ENCODE results near the gene SPTB.
"Not testable (repeated sequence)": the region's sequence is repeated elsewhere in the genome, so short reads cannot be mapped to it uniquely, and the experiment has no call there.

SPTB gene

DNA sequence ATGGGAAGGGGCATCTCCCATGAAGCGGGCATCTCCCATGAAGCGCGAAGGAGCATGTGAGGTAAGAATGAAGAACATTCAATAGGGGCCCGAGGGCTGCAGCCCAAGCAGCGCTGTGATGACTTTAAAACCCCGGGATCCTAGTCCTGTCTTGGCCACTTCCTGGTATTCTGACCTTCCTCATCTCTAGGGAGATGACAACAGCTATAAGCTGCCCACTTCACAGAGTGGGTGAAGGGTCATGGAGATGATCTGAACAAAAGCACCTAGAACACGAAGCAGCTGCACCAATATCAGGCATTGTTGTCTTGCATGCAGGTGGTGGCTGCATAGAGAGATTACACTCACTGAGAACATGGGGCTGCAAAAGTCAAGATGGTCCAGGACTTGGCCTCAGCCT lies 64.5 kb downstream of the SPTB start:
- DNase-seq, result no peak

DNA sequence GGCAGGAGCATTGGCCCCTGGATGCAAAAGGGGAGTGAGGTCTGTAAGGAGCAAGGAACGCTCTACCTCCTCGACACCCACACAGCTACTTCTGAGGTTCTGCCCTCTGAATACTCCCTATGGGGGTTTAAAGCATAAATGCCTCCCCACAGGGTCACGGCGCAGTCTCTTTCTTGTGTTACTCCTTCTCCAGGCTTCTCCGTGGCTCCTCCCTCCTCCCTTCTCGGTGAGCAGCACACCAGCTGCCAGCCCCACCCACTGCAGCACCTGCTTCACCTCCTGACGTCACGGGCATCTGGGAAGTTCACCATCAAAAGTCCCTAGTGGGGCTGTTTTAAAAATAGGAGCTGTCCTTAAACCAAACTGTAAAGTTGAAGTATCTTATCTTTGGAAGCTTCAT lies 67.3 kb downstream of the SPTB start:
- DNase-seq, result peak; percentile 92

DNA sequence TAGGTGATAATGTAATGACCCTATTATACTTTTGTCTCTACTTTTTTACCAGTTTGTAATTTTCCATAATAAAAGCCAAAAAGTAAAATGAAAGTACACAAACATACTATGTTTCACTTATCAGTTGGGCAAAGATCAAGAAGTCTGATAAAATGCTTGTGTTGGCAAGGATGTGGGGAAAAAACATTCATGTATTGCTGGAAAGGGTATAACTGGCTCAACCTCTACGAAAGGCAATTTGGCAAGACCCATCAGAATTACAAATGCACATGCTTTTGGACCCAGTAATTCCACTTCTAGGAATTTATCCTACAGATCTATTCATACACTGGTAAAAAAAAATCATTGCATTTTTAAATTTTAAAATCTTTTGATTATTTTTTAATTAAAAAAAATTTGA lies 68.0 kb downstream of the SPTB start:
- DNase-seq, result no peak

DNA sequence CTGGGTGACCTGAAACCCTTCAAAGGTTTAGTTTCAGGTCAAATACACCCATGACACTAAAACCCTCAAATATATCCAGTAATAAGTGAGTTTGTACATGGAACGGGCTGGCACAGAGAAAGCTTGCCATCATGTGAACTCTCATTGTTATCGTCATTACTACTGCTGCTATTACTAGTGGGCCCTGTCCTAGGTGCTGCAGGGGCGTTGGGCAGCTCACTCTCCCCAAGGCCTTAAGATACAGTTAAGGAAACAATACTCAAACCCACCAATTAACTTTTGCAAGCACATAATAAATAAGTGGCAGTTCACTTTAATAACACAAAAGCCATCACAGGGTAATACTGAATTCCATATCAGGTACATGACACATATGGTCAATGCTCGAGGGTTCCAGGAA lies 71.3 kb downstream of the SPTB start:
- no peak for DNase-seq

DNA sequence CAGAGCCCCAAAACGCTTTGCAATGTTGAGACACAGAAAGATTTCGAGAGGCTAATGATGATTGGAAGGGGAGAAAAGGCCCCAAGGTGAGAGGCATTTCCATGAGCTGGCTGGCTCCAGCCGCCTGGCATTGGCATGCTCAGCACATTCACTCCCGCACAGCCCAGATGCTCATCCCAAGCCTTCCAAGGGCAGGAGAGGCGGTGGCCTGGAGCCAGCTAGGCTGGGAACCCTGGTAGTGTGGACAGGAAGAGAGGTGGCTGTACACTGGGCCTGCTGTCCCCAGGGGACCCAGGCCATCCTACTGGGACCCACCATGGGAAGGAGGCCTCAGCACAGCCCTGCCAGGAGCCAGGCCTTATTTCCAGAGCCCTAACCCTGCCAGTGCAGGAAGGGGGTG lies 72.2 kb downstream of the SPTB start:
- peak; percentile 22 for DNase-seq

DNA sequence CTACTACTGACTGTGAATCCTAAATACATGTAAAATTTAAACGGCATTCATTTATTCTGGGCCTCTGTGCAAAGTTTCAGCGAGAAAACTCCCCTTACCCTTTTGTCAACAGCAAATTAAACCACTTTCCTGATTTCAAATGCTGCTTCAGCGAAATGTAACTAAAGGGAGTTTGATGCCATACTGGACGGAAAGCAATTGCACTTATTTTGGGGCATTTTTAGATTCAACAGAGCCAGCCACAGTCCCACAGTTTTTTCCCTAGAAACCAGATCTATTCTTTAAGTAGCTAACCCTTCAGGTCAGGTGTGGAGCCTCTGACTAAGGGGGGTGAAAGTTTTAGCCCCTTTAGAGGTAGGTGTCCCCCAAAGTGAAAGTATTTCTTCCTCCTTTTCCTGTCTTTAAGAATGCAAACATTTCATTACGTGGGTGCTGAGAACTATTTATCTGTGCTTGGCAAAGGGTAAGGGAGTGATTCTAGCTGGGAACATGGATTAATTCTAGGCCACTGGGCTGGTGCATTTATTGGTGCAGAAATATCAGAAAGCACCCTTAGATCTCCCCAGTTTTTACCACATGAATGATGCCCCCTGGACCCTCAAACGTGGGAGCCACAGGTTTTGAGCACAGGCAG lies 72.7 kb downstream of the SPTB start:
- DNase-seq, result no peak

DNA sequence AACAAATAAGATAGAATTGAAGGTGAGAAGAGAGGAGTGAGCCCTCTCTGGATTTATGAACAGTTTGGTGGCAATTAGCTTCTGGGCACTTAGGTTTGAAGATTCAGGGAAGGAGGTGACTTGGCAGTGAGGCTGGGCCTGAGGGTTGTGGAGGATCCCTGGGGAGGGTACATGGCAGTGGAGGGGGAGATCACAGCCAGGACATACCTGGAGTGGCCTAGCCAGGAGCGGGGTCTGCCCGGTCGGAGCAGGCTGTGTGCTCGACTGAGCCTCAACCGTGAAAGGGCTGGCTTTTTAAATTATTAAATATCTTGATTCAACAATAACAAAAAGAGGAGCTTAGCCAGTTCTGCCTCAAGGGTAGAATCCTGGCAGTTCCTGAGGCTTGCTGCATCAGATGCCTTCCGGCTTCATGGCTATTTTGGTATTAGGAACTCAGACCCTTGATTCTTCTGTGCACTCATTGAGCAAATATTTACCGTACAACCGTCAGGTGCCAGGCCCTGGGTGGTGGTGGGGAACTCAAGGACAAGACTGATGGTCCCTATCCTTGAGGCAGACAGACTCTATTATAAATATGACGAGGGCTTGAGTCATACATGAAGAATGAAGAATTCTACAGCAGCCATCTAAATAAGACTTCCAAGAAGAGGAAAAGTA lies 73.4 kb downstream of the SPTB start:
- DNase-seq, result no peak

DNA sequence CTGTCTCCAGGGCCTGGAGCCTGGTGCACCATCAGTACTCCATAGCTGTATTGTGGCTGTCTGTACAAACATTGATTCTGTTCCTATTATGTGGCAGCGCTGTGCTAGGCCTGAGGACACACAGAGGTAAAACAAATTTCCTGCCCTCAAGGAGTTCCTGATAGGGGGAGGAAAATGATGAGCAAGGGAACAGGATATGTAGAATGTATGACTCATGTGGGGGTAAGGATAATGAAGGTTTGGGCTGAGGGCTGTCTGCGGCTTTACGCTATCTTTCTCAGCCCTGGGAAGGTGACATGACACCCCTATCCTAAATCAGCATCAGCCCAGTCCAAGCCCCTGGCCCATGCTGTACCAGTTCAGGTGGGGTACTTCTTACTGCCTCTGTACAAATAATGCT lies 74.1 kb downstream of the SPTB start:
- DNase-seq, result not testable (repeated sequence)

DNA sequence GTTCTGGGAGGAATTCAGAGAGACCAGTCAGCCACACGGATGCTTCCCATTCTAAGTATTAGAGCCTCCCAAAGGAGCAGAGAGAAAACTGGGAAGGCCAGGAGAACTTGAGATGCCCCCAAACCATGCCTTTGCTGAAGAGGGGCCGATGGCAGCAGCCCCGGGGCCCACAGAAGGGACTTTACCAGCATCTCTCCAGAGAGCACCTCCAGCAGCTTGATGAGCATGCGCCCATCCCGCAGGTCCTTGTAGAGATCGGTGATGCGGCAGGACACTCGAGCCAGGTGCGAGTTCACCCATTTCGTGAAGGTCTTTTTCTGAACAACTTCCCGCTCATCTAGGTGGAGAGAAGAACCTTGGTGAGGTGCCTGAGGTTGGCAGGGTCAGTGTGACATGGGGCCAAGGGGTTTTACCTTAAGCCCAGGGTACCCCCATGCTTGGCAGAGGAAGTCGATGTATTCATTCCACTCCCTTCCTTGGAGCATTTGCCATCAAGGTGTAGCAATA lies 74.9 kb downstream of the SPTB start:
- no peak for DNase-seq

DNA sequence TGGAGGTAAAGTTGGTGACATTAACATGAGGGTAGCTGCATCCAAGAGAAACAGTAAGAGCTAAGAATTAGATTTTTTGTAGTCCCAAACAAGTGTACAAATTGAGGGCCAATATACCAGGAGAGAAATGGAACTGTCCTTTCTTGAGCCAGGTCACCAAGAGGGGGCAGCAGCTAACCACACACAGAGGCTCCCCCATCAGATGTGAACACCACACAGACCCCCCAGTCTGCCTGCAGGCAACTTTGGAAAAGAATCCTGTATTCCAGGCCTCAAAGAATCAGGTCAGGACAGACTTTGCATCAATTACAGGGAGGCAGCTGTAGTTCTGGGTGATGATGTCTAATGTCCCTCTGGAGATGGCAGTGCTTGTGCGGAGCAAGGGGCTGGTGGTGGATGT lies 77.9 kb downstream of the SPTB start:
- DNase-seq, result no peak

DNA sequence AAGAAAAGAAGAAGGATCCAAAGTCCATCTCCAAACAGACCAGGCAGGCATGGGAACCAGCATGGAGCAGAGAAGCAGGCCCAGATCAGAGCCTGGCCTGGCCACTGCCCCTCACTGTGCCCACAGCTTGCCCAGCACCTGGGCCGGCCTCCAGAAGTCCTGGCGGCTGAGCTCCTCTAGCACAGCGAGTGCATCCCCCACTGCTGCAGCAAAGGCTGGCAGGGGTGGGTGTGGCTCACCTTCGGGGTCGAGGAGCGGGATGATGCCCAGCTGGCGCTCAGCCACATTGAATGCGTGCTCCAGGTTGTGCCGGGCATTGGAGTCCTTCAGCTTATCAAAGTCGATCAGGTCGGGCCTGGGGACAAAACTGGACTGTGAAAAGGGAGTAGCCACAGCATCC lies 78.7 kb downstream of the SPTB start:
- no peak for DNase-seq

DNA sequence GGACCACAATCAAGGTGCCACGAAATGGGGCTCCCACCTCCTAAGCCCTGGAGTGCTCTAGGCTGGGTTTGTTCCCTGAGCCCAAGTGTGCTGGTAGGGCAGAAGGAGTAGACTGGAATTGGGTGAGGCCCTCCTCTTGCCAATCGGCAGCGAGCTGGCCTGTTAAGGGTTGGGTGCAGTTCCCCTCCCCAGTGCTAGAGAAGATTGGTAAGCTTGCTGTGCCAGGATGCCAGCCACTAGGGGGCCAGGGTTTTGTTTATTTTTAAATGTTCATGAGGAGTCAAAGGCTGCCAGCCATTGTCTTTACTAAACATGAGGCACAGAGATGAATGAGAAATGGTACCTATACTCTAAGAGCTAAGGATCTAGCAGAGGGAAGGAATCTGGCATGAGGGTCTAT lies 79.7 kb downstream of the SPTB start:
- DNase-seq, result no peak

DNA sequence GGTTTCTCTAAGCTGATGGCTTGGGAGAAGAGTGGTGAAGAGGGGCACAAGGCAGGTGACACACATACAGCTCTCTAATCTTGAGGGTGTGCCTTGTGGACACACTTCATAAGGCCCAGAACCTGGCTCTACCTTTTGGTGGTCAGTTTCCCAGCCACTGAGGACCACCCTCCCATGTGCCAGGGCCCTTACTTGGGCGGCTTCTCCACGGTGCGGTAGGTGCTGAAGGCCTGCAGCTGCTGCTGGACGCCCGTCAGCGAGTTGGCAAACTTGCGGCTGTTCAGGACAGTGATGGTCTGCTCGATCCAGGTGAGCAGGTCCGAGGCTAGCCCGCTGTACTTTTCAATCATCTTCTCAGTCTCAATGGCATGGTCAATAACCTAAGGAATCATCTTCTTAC lies 80.2 kb downstream of the SPTB start:
- DNase-seq, result no peak

DNA sequence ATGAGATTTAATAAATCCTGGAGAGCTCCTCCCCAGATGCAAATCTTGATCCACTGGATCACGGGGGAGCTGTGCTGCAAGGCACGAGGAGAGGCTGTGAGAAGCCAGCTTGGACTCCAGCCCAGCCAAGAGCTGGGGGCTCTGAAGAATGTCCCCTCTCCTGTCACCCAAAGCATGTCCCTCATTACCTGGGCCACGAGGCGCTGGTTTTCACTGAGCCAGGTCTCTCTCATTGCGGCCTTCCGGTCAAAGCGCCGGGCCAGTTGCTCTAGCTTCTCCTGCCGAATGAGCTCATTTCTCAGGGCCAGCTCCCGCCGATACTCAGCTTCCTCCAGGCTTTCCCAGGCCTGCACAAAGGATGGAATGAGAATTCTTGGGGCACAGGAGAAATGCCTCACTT lies 83.3 kb downstream of the SPTB start:
- DNase-seq, result no peak

DNA sequence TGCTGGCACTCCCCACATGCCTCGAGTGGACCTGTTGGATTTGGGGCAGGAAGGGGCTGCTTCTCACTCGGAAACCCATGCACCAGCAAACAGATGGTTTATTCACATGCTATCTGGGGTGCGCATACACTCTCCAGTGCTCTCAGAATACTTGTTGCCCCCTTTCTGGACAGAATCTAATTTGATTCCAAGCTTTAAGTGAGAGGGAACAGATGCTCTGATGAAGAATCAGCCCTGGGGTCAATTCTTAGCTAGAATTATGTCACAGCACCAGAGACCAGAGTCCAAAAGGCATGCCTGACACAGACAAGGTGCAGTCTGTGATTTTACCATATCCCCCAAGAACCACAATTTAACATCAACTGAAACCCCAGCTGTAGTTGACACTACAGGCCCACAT lies 83.8 kb downstream of the SPTB start:
- no peak for DNase-seq

DNA sequence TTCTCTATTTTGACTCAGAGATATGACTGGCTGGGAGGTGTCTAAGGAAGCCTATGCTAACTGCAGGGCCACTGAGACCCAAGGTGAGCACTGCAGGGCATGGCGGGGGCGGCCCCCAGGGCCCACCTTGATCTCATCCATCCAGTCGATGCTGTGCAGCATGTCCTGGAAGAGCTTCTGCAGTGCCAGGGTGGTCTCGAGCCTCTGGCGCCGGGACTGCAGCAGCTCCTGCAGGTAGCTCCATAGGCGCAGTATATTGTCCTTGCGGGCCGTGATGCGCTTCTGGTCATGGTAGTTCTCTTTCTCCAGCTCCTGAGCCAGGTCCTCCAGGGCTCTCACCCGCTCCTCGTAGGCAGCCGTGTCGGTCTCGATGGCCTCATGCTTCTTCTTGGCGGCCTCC lies 84.5 kb downstream of the SPTB start:
- no peak for DNase-seq

DNA sequence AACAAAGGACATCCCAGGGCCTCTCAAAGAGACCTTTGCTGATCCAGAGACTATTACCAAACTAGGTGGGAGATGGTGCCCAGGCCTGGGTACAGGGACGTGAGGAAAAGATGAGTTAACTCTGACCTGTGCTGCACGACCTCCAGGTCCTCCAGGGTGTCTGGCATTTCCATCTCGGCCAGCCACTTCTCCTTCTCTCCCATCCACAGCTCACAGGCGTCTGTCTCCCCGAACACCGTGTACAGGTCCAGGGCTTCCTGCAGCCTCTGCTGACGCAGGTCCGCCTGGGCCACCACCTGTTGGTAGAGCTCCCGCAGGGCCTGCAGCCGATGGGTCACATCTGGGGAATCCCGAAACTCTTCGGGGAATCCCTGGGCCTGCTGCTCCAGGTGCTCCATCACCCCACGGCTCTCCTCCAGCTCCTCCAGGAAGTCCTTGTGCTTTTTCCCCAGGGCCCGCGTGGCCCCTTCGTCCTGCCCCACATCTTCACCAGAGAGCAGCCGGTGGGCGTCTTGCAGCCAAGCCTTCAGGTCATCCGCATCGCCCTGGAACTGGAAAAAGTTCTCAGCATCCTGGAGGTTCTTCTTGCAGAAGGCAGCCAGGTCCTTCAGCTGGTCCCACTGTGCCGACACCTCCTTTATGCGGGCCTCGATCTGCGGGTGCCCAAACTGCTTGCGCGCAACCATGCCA lies 86.7 kb downstream of the SPTB start:
- DNase-seq, result no peak

DNA sequence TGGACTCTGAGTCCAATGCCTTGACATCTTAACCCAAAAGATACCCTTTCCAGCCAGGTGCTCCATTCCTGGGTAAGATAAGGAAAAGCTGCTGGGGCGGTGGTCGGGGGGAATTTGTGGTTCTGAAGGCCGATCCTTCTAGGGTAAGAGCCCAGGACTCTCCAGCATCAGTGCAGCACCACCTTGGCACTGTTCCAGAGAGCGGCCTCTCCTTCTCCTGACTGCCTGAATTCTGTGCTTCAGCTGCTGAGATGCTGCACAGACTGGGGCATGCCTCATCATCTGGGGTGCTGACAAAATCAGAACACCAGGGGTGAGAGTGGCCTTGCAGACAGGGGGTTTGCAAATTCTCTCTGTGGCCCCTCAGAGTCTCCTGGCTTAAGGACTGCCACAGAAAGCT lies 87.5 kb downstream of the SPTB start:
- DNase-seq, result no peak

DNA sequence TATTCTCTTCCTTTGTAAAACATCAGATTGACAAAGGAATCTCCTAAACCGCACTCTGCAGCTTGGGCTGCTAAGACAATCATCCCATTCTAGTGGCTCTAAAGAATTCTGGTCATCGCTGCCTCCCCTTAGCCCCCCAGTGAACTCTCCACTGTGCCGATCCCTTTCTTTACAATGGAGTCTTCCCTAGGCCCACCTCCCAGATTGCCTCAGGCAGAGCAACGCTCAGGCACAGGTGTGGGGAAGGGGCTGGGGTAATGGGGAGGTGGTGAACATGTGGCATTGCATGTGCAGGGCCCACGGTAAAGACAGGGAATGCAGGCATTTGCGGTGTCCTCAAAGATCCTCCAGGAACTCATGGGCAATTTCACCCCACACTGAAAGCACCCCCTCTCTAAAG lies 89.2 kb downstream of the SPTB start:
- no peak for DNase-seq

DNA sequence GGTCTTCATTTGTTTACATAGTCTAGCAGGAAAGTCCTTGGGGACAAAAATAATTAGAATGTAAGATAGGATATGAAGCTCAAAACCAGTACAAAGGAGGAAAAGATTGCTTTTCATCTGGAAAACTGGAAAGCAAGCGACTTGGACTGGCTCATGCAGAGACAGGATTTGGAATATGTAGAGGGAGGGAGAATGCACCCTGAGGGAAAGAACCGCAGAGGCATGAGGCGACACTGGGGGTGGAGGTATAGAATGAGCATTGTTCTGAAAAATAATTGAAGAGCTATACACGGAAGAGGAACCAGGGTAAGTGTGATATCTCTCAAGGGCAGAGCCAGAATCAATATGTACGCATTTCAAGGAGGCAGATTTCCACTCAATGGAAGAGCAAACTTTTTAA lies 90.0 kb downstream of the SPTB start:
- DNase-seq, result no peak

DNA sequence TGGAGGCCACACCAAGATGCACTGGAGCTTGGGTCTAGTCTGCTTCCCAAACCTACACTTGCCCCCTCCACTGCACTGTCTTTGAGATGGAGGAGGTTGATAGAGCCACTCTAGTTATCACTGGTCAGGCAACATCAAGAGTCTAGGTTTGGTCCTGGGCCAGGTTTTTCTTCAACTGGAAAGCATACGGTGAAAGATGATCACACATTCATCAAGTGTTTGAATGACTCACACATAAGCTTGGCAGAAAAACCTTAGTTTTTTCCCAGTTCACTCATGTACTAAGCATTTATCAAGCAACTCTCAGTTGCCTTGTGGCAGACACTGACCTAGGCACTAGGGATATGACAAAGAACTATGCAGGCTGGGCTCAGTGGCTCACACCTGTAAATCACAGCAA lies 91.0 kb downstream of the SPTB start:
- no peak for DNase-seq

DNA sequence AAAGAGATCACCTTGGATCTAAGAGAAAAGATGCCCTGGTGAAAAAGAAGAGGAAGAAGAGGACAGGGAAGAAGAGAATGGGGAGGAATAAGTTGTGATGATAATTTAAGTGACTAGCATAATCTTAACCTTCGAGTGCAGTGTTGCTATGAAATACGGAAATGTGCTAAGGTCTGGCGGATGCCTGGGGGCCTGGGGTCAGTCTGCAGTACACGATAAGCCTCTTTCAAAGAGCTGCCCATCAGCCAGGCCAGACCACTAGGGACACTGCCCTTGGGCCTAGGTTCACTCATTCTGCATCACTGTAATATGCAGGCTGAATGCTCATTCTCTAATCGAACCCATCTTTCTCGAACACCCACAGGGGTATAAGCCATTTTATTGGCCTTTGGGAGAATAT lies 92.1 kb downstream of the SPTB start:
- DNase-seq, result no peak

DNA sequence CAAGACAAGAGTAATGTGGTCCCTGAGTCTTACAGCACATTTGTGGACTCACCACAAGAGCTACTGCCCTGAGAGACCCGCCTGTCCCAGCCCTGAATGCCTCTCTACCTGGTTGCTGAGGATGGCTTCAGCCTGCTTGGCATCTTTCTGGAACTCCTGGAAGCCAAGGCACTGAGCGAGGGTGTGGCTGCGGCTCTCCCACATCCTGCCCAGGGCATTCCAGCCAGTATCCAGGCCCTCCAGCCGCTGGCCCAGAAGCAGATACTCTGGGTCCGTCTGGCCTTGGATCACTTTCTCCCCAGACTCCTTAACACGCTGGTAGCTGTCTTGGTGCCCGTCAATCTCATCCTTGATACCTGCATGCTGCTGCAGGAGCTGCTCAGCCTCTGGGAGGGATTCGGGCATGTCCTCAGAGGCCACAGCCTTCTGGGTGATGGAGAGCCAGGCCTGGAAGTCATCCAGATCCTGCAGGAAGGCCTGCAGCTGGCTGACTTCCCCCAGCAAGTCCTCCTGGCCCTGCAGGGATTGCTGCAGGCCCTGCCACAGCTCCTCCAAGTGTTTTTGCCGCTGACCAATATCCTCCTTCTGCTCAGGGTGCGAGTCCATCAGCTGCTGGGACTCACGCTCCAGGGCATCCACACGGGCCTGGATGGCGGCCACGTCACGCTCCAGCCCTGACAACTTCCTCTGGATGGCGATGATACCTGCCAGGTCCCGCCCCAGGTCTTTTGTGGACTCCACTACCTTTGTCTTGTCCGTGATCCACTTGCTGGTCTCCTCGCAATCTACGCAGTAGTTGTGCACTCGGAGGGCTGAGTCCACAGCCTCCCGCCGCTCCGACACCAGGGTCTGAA lies 93.2 kb downstream of the SPTB start:
- no peak for DNase-seq

DNA sequence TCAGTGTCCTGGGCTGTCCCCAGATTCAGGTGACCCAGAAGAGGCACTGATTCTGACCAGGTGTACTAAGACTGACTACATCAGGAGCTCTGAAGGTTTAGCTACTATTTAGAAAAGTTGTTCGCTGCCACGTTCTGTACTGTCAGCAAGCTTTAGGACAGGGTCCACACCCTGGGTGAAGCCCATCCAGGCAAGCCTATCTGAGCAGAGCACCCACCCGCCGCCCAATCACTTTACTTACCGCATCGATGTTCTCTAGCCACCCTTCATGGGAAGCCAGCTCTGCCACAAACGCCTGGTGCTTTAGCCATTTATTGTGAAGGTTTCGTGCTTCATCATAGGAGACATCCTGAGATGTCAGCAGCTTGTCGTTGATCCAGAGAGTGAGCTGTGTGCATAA lies 95.7 kb downstream of the SPTB start:
- DNase-seq, result no peak
